ENCODE data around the gene PKD1.

DNA sequence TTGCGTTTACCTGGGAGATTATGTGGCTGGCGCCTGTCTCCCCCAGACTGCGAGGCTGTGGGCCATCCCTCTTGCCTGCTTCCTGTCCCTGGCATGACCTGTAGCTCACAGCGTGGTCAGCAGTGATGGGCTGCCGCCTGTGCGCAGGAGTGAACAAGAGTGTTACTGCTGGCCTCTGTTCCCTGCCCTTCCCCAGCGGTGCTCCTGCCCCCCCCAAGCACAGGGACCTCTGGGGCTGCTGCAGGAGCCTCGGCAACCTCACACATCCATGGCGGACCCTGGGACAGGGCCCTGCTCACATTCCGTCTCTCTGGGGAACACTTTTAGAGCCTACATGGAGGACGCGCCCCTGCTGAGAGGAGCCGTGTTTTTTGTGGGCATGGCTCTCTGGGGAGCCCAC, 77.3 kb downstream of the PKD1 start:
- TF ChIP-seq, protein P1, sequence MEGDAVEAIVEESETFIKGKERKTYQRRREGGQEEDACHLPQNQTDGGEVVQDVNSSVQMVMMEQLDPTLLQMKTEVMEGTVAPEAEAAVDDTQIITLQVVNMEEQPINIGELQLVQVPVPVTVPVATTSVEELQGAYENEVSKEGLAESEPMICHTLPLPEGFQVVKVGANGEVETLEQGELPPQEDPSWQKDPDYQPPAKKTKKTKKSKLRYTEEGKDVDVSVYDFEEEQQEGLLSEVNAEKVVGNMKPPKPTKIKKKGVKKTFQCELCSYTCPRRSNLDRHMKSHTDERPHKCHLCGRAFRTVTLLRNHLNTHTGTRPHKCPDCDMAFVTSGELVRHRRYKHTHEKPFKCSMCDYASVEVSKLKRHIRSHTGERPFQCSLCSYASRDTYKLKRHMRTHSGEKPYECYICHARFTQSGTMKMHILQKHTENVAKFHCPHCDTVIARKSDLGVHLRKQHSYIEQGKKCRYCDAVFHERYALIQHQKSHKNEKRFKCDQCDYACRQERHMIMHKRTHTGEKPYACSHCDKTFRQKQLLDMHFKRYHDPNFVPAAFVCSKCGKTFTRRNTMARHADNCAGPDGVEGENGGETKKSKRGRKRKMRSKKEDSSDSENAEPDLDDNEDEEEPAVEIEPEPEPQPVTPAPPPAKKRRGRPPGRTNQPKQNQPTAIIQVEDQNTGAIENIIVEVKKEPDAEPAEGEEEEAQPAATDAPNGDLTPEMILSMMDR (IDR thresholded peaks at IDR 0.05) = no peak
- TF ChIP-seq POLR2A (IDR thresholded peaks at IDR 0.05; ENCODE audit: low read depth) (no peak), EP300 (IDR thresholded peaks at IDR 0.05) (no peak), POLR2AphosphoS5 (IDR thresholded peaks at IDR 0.05) (no peak)
